Raji (cell line): Measurements from ENCODE around the gene CERT1.

Source experiments
- POLR2A ChIP-seq: IDR thresholded peaks from 2 replicates; pipeline ENCODE4 v1.6.1; 2011; ENCODE audit warnings: low read depth, low read length, control low read depth; ENCODE audit not compliant: insufficient read depth

CERT1 gene

DNA sequence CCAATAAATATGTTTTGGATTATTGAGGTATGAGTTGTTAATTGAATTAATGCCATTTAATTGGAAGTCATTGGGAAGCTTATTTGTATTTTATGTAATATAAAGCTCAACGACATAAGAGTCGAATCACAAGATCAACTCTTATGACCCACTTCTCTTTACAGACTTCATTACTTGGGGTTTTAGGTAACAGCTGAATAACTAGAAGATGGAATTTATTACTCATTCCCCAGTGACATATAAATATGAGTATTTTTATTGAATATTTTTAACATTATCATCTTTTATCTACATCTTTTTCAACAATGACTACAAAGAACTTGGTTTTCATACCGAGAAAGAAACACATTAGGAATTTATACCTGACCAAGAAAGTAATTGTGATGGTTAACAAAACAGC lies 153.3 kb downstream of the CERT1 start:
- no peak for TF ChIP-seq POLR2A

DNA sequence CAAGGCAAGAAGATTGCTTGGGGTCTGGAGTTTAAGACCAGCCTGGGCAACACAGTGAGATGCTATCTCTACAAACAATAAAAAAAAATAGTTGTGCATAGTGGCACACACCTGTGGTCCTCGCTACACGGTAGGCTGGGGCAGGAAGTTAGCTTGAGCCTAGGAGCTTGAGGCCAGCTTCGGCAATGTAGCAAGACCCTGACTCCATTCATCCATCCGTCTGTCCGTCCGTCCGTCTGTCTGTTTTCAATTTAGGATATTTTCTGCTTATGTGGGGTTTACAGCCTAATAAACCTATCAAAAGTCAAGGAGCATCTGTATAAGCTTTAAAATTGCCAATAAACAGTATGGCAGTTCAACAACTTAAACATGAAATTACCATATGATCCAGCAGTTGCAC lies 154.7 kb downstream of the CERT1 start:
- no peak for TF ChIP-seq POLR2A

DNA sequence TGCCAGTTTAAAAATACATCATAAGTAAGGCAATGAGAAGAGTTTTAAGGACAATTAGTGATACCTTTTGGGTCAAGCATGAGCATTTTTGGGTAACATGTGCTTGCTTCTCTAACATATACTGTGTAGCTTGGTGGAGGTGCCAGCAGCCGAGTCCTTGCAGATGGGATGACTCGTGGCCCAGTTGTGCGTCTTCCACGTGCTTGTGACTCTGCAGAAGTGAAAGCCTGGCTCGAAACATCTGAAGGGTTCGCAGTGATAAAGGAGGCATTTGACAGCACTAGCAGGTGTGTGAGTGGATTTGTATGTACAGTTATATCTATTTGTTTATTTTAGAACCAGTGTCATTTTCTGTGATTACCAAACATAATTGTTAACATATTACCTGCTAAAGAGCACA lies 156.2 kb downstream of the CERT1 start:
- TF ChIP-seq POLR2A = no peak

DNA sequence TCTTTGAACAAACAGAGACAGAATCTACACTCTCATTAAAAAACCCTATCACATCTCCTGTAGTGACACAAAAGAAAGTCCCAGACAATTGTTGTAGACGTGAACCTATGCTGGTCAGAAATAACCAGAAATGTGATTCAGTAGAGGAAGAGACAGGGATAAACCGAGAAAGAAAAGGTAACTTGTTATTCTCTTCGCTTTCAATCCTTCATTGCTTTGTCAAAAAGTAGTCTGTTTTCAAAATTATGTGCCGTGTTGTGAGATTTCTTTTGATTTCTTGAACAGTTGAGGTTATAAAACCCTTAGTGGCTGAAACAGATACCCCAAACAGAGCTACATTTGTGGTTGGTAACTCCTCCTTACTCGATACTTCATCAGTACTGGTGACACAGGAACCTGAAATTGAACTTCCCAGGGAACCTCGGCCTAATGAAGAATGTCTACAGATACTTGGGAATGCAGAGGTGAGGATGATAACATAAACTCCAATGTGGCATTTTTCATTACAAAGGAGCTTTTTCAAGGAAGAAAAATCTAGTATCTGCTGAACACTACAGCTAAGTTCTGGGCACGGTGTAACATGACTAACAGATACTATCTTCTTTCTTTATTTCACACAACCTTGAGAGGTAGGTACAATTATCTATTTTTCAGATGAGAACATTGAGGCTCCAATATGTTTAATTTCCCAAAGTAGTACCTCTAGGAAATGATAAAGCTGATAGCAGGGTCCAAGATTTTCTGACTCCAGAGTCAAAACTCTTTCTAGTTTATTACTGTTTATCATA lies 160.1 kb downstream of the CERT1 start:
- TF ChIP-seq POLR2A = no peak

DNA sequence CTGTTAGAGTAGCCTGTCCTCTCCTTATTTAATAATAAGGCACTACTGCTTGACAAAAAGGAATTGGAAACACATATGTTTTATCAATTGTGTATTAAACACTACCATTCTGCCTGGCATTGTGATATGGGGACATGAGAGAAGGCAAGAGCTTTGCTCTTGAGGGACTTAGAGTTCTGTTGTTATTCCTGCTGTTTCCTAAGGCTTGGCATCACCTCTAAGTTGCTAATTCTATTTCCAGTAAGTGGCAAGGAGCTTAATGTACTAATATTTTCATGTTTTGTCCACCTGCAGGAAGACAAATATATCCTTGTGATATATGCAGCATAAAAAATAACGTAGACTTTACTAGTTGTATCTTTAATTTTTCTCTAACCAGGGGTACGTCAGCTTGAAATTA lies 161.8 kb downstream of the CERT1 start:
- no peak for TF ChIP-seq POLR2A

DNA sequence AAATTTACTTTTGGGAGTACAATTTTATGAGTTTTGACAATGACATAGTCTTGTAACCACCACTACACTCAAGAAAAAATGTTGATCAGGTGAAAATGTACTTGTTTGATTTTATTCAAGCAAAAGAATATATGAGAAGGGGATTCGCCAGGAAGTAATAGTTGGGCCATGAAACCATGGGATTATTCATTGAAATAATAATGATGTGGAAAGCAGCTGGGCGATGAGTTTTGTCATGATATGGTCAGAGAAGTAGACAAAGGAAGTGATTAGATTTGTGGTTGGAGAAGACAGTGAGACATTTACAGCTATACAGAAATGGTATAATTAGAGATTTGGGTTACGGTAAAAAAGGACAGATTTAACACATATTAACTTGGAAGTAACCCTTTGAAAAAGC lies 163.2 kb downstream of the CERT1 start:
- TF ChIP-seq POLR2A = no peak

DNA sequence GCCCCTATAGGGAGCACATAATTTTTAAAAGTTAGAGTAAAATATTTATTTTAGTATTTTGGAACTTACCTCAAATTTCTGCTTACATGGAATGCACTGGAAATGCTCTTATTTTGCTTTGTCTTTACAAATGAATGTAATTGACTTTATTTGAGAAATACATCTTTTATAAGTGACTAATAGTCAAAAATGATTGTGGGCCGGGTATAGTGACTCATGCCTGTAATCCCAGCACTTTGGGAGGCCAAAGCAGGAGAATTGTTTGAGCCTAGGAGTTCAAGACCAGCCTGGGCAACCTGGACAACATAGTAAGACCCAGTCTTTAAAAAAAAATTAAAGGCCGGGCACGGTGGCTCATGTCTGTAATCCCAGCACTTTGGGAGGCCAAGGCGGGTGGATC lies 168.6 kb downstream of the CERT1 start:
- TF ChIP-seq POLR2A = no peak

DNA sequence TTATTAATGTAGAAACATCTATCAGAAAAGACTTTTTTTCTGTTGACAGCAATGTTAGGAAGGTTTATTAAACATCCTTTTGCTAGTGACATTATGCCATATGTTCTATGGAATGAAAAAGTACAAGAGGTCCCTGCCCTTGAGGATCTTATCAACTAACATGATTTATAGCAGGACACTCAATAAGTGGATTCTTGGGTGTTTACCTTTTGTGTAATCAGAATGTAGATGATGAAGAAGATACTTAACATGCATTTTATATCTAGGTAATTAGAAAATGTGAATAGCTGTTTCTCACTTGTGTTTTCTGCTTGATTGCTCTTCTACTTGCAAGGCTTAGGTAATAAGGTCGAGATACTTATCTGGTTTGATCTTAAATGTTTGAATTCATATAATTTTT lies 169.5 kb downstream of the CERT1 start:
- no peak for TF ChIP-seq POLR2A

DNA sequence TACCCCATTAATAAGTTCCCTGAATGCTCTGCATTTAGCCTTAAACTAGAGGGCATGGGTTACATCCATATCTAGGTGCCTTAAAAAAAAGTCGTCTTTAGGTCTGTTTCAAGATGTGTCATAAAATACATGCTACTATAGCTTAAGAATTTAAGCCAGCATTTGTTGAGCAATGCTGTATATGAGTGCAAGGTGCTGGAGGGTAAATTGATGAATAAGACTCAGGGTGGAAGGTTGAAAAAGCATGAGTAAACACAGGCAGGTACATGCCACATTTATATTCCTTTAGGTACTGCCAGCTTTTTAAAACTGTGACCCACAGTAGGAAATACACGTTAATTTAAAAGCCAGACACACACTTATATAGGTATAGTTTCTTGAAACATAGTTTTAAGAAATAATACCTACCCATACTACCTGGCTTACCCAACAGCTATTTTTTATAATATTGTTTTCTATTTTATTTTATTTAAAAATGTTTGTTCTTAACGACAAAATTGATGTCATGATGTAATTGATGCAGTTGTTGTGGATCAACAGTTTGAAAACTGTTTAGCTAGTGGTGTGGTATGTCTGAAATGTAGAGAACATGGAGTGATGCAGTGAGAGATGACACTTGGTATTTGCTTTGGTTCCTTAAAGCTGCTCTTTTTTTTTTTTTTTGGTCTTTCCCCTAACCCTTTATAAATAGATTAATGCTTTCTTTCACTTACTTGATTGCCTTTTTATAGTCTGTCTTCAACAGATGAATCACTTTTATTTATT lies 170.5 kb downstream of the CERT1 start:
- no peak for TF ChIP-seq POLR2A

DNA sequence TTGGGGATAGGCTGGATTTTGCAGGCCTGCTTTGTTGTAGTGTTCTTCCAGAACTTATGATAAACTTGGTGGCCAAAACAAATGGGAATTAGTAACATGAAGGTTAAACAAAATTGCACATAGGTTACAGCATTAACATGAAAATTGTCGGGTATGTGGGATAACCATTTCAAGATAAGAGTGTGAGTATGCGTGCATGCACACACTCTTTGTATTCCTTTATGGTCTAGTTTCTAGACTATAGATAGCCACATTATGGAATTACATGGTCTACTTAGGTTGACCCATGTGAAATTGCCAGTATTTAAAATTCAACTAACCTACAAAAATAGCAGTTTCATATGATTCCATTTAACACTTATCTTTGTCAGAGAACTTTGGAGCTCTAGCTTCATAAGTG lies 173.0 kb downstream of the CERT1 start:
- no peak for TF ChIP-seq POLR2A

DNA sequence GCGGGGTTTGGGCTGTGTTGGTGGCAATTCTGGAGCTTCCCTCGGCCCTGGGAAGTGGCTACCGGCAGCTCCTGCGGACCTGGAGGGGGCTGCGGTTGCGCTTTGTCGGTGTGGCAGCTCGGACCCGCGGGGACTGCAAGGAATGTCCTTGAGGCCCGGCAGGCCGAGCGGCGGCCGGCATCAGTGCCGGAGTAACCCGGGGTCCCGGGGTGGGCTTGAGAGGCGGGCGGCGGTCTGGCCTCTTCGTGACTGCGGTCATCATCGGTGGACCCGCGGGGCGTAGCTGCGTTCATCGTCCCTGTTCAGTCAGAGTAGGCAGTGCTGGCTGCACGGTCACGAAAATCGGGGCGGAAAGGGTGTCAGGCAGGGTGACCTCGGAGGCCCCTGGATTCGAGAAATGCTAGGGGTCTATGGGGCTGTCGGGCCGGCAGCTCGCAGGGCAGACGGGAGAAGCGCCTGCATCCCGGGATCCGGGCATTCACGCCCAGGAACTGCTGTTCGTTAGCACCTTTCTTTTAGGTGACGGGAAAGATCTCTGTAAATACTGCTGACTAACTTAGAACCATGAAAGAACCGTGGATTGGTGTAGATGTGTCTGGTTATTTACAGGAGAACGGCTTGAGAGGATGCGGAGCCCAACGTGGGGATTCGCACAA lies 173.9 kb downstream of the CERT1 start:
- TF ChIP-seq POLR2A = no peak

DNA sequence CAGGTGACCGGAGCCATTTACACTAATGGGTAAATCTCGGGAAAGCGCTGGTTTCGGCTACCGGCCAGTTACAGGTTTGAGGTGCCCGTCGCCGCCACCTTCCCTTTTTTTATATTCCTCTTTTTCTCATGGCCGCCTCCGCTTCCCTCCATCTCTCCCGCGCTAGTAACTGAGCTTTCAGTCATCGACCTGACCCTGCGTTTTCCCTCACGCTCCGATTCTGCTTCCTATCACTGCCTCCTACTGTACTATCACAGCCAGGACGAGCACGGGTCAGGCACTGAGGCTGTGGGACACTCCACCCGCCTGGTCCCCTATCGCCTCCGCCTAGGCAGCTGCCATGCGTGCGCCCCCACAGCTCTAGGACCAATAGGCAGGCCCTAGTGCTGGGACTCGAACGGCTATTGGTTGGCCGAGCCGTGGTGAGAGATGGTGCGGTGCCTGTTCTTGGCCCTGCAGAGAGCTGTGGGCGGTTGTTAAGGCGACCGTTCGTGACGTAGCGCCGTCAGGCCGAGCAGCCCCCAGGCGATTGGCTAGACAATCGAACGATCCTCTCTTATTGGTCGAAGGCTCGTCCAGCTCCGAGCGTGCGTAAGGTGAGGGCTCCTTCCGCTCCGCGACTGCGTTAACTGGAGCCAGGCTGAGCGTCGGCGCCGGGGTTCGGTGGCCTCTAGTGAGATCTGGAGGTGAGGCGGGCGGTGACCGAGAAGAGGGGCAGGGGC lies 174.7 kb downstream of the CERT1 start, which contains the start of gene HMGCR:
TSS of gene HMGCR (plus strand) at position 606 of the 722 bp plus-strand sequence. CDS start 5,386 bp downstream, outside the sequence.
- TF ChIP-seq POLR2A = peak; percentile 99

DNA sequence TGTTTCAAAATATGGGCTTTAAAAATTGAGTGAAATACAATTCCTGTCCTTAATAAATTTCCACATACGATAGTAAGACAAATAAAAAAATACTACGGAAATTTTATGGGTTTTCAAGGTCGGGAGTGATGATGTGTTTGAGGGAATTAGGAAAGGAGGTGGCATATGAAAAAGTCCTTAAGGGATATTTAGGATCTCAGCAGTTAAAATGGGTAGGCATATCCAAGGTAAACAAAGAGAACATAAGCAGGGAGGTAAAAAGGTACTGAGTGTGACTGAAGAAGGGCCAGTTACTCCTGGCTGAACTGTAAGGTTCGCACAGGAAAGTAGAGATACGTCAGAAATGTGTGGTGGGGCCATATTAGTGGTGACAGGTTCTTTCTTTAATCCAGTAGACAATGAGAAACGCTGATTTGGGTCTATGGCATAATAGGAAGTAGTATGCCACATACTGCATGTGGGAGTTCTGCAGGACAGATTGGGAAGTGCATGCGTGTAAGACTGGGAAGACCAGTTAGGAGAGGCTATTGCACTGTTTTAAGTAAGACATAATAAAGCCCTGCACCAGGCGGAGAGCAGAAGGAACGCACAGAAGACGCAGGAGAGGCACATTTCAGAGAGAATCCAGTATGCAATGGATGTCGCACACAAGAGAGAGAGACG lies 175.3 kb downstream of the CERT1 start:
- no peak; the same call in 1 of the 2 replicates for TF ChIP-seq POLR2A

DNA sequence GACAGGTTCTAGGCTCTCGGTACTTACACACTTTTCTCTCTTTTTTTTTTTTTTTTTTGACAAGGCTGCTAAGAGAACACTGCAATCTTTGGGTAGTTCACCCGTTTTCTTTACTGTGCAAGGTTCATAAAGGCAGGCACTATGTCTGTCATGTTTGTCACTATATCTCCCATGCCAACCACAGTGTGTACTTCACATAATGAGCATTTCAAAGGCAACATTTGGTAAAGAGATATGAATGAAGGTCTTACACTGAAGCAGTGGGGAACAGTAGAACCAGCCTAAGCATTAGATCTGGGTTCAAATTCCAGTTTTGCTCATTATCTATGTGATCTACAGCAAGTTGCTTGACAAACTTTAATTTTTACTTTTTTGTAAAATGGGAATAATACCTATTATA lies 175.9 kb downstream of the CERT1 start:
- TF ChIP-seq POLR2A = no peak

DNA sequence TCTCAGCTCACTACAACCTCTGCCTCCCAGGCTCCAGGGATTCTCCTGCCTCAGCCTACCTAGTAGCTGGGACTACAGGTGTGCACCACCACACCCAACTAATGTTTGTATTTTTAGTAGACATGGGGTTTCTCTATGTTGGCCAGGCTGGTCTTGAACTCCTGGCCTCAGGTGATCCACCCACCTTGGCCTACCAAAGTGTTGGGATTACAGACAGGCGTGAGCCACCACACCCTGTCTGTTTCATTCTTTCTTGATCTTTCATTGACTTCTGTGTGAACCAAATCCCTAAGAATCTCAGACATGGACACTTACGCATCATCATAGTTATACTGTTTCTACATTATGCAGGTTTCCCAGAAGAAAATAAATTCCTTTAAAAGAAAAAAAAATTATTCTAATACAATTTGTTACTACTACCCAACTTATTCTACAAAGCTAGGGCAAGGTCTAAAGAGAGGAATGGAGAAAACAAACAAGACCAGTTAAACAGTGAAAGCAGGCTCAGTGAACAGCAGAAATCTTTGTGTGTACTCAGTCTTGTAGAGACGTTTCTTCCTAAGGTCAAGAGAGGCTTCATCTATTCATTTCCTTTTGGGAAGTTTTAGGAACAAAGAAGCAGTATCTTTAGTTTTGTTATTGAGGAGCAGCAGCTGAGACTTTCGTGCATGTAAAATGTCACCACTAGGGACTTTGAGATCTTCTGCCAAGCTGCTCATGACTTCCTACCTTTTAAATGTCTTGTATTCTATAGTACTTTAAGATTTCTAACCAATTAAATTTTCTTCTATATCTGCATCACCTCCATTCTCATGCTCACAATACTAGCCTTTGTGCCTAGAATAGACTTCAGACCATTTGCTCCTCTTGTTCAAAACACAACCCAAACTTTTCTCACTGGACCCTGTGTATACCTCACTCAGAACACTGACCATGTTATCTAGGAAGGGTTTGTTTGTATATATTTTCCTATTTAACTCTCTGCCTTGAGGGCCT lies 180.0 kb downstream of the CERT1 start:
- TF ChIP-seq POLR2A = no peak
